IMR-90 (cell line): ENCODE data around the gene UBALD1. TPM values are rescaled to one million over a fixed set of nuclear protein-coding genes. Genes with fewer than 3 reads are reported as not detected.

Experiments
- ATAC-seq: fragments of 200-7000 bp; cut with Tn5 transposase; 2 replicates; pipeline ENCODE4 v1.9.1; 2020; ENCODE audit warnings: low read depth, mild to moderate bottlenecking, moderate library complexity
- BruUV-seq: library from RNA; stranded (reverse); fragments of 400-500 nt; replicated peaks from 2 replicates; lab custom pipeline; 2021; lab: Mats Ljungman, UMichigan
- CTCF ChIA-PET: fragments of 300-600 bp; formaldehyde crosslinking; extraction: SDS; loops from one replicate; lab custom pipeline; 2021; ENCODE audit warnings: antibody characterized with exemption; lab: Yijun Ruan, JAX
- POLR2A ChIA-PET: fragments of 300-600 bp; sonication (Branson Sonifier 250); formaldehyde crosslinking; loops from one replicate; lab custom pipeline; 2022; ENCODE audit warnings: antibody characterized with exemption; ENCODE audit not compliant: unreplicated experiment; lab: Charles Lee
- DNase-seq: peaks from one replicate; pipeline ENCODE4 v3.0.0; 2013
- H2AFZ ChIP-seq: replicated peaks from 2 replicates; pipeline ENCODE3; 2013; ENCODE audit warnings: low read length, mild to moderate bottlenecking; ENCODE audit not compliant: poor library complexity
- H2AK5ac ChIP-seq: 2 replicates; pipeline ENCODE4 v1.6.1; 2013; ENCODE audit warnings: low read depth, low read length, inconsistent platforms
- H2AK9ac ChIP-seq: replicated peaks from 2 replicates; pipeline ENCODE3; 2013; ENCODE audit warnings: mild to moderate bottlenecking, low read depth, low read length, moderate library complexity; ENCODE audit not compliant: poor library complexity
- H2BK120ac ChIP-seq: 2 replicates; pipeline ENCODE4 v1.6.1; 2013; ENCODE audit warnings: low read depth, low read length, inconsistent platforms
- H2BK15ac ChIP-seq: 3 replicates; pipeline ENCODE4 v1.6.1; 2013; ENCODE audit warnings: low read depth, low read length, inconsistent platforms
- H2BK20ac ChIP-seq: 2 replicates; pipeline ENCODE4 v1.6.1; 2013; ENCODE audit warnings: low read depth, mild to moderate bottlenecking, inconsistent platforms, low read length, moderate library complexity
- H2BK5ac ChIP-seq: 2 replicates; pipeline ENCODE4 v1.6.1; 2013; ENCODE audit warnings: mild to moderate bottlenecking, low read depth, low read length, inconsistent platforms; ENCODE audit not compliant: poor library complexity, severe bottlenecking
- H3K14ac ChIP-seq: replicated peaks from 2 replicates; pipeline ENCODE4 v1.6.1; 2013; ENCODE audit warnings: low read depth, low read length, inconsistent platforms
- H3K18ac ChIP-seq: 2 replicates; pipeline ENCODE4 v1.6.1; 2013; ENCODE audit warnings: low read depth, low read length, control low read depth
- H3K23ac ChIP-seq: 2 replicates; pipeline ENCODE4 v1.6.1; 2013; ENCODE audit warnings: low read depth, low read length, inconsistent platforms
- H3K27ac ChIP-seq: 2 replicates; pipeline ENCODE4 v1.5.1; 2013; ENCODE audit warnings: mild to moderate bottlenecking, control low read depth, low read length; ENCODE audit not compliant: insufficient read depth
- H3K27me3 ChIP-seq: 2 replicates; pipeline ENCODE4 v1.6.1; 2013; ENCODE audit warnings: low read length; ENCODE audit not compliant: control insufficient read depth, insufficient read depth
- H3K36me3 ChIP-seq: 2 replicates; pipeline ENCODE4 v1.6.1; 2013; ENCODE audit warnings: low read length, mixed read lengths; ENCODE audit not compliant: control insufficient read depth, insufficient read depth
- H3K4ac ChIP-seq: 2 replicates; pipeline ENCODE4 v1.6.1; 2013; ENCODE audit warnings: low read depth, low read length, inconsistent platforms
- H3K4me1 ChIP-seq: 2 replicates; pipeline ENCODE4 v1.6.1; 2013; ENCODE audit warnings: low read length, mixed read lengths; ENCODE audit not compliant: control insufficient read depth, insufficient read depth
- H3K4me2 ChIP-seq: 2 replicates; pipeline ENCODE4 v1.6.1; 2013; ENCODE audit warnings: low read depth, mild to moderate bottlenecking, control low read depth, low read length, moderate library complexity
- H3K4me3 ChIP-seq: 2 replicates; pipeline ENCODE4 v1.5.1; 2013; ENCODE audit warnings: low read depth, mild to moderate bottlenecking, control low read depth, low read length, moderate library complexity; ENCODE audit not compliant: insufficient read depth
- H3K56ac ChIP-seq: 2 replicates; pipeline ENCODE4 v1.6.1; 2013; ENCODE audit warnings: low read length, inconsistent platforms; ENCODE audit not compliant: insufficient read depth; ENCODE audit errors: extremely low read depth
- H3K79me1 ChIP-seq, 2 experiments: 2 replicates each; pipeline ENCODE4 v1.6.1; 2013; ENCODE audit warnings: low read length in 2 of 2, inconsistent platforms in 1 of 2, low read depth in 1 of 2
- H3K9ac ChIP-seq: 2 replicates; pipeline ENCODE4 v1.6.1; 2013; ENCODE audit warnings: low read depth, low read length, control low read depth
- H3K9me1 ChIP-seq: 2 replicates; pipeline ENCODE4 v1.6.1; 2013; ENCODE audit warnings: low read length, inconsistent platforms; ENCODE audit not compliant: insufficient read depth
- H3K9me3 ChIP-seq: 2 replicates; pipeline ENCODE4 v1.6.1; 2013; ENCODE audit warnings: low read length; ENCODE audit not compliant: control insufficient read depth, insufficient read depth
- H4K20me1 ChIP-seq: 2 replicates; pipeline ENCODE4 v1.6.1; 2013; ENCODE audit warnings: low read length, inconsistent platforms; ENCODE audit not compliant: insufficient read depth
- H4K5ac ChIP-seq: 2 replicates; pipeline ENCODE4 v1.6.1; 2013; ENCODE audit warnings: mild to moderate bottlenecking, low read depth, low read length, control low read depth
- H4K8ac ChIP-seq, 2 experiments: 2 replicates each; pipeline ENCODE4 v1.6.1; 2013; ENCODE audit warnings: low read depth in 2 of 2, low read length in 2 of 2, control low read depth in 1 of 2, inconsistent platforms in 1 of 2
- H4K91ac ChIP-seq: 2 replicates; pipeline ENCODE4 v1.6.1; 2013; ENCODE audit warnings: low read depth, low read length, inconsistent platforms; ENCODE audit not compliant: insufficient read depth
- CEBPB ChIP-seq: IDR thresholded peaks from 2 replicates; pipeline ENCODE4 v1.6.1; 2012; ENCODE audit warnings: low read depth, low read length, improper control_type of control experiment
- CHD1 ChIP-seq: IDR thresholded peaks from 2 replicates; pipeline ENCODE4 v1.6.1; 2012; ENCODE audit warnings: low read depth, low read length, improper control_type of control experiment
- FOS ChIP-seq: fragments of 150-350 bp; IDR thresholded peaks from 2 replicates; pipeline ENCODE4 v1.6.1; 2016; ENCODE audit warnings: low read depth, low read length
- MAFK ChIP-seq: IDR thresholded peaks from 2 replicates; pipeline ENCODE4 v1.6.1; 2012; ENCODE audit warnings: low read depth, low read length, improper control_type of control experiment
- MAZ ChIP-seq: IDR thresholded peaks from 2 replicates; pipeline ENCODE4 v1.6.1; 2012; ENCODE audit warnings: low read depth, mild to moderate bottlenecking, low read length, improper control_type of control experiment, moderate library complexity, borderline replicate concordance
- NFE2L2 ChIP-seq: fragments of 150-350 bp; IDR thresholded peaks from 2 replicates; pipeline ENCODE4 v1.6.1; 2016; ENCODE audit warnings: low read depth, mild to moderate bottlenecking, low read length
- RAD21 ChIP-seq: IDR thresholded peaks from 2 replicates; pipeline ENCODE4 v1.6.1; 2012; ENCODE audit warnings: low read length, improper control_type of control experiment
- RCOR1 ChIP-seq: IDR thresholded peaks from 2 replicates; pipeline ENCODE4 v1.6.1; 2012; ENCODE audit warnings: mild to moderate bottlenecking, low read length, improper control_type of control experiment; ENCODE audit not compliant: insufficient replicate concordance
- RFX5 ChIP-seq: IDR thresholded peaks from 2 replicates; pipeline ENCODE4 v1.8.0; 2012; ENCODE audit warnings: low read depth, mild to moderate bottlenecking, low read length, moderate library complexity
- SMC3 ChIP-seq: fragments of 150-350 bp; IDR thresholded peaks from 2 replicates; pipeline ENCODE4 v1.6.1; 2016; ENCODE audit warnings: low read depth, mild to moderate bottlenecking, antibody characterized with exemption, low read length, moderate library complexity
- WGBS, 2 experiments: methylation state at CpG; one replicate each; pipeline versions ENCODE4 v1.1.5 to v1.1.7; 2013; ENCODE audit warnings: missing lambda C conversion rate in 2 of 2; ENCODE audit not compliant: insufficient read length in 1 of 2; ENCODE audit errors: extremely low coverage in 2 of 2; 5-methylcytosine and 5-hydroxymethylcytosine counted together
- dilution Hi-C: fragments of 300-500 bp; cut with HindIII; formaldehyde crosslinking; loops from one replicate; pipeline ENCODE4 v1.14.3; 2018; ENCODE audit warnings: low sequenced_read_pairs; ENCODE audit not compliant: unreplicated experiment
- in situ Hi-C: fragments of 300-500 bp; cut with MboI; formaldehyde crosslinking; loops from 3 replicates; pipeline ENCODE4 v1.14.3; 2019; ENCODE audit warnings: low sequenced_read_pairs, inconsistent platforms, mixed read lengths
- intact Hi-C: fragments of 100-400 bp; cut with micrococcal nuclease; formaldehyde crosslinking; loops from 2 replicates; pipeline ENCODE4 v1.10.0; 2022
- polyA plus RNA-seq, 3 experiments: library from polyadenylated mRNA; depleted of rRNA; stranded (reverse); fragments of >200 nt; gene quantifications; 2 replicates each; pipeline ENCODE4 v1.2.3, GENCODE V29; 2012; ENCODE audit warnings: low replicate concordance in 1 of 3
- total RNA-seq: library from RNA; depleted of rRNA; stranded (reverse); fragments of >200 nt; gene quantifications from 2 replicates; pipeline ENCODE4 v1.2.3, GENCODE V29; 2012
- TF ChIP-seq, protein P1 (sequence below): fragments of 150-350 bp; IDR thresholded peaks from 2 replicates; pipeline ENCODE4 v1.6.1; 2017; ENCODE audit warnings: mild to moderate bottlenecking, antibody characterized with exemption, low read length, low read depth
- TF ChIP-seq, protein P2 (sequence below): conservative IDR thresholded peaks from 2 replicates; pipeline ENCODE4 v1.5.1; 2012; ENCODE audit warnings: mild to moderate bottlenecking, low read depth, low read length, improper control_type of control experiment

Gene UBALD1
- total and polyA plus RNA-seq, 2 of the 4 experiments (the other 2 are of a cell fraction) = 1.3 to 14.5 TPM

DNA sequence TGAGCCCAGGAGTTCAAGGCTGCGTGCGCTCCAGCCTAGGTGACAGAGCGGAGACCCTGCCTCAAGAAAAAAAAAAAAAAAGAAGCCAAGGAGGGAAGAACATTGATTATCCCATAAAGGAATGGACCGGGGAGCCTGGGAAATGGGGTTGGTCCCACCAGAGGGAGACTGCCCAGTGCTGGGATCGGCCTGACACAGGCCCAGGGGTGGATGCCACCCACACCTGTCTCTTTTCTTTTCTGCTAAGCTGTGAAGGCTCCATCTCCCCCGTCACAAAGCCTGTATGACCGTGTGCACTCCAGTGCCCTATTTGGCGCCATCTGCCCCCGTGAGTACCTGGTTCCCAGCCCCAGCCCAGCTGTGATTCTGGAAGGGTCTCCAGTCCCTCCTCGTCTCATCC lies 15.7 kb downstream of the UBALD1 start:
- H3K4me3 ChIP-seq = no peak overlapping the region
- no peak overlapping the region for H2AK9ac ChIP-seq
- H3K9ac ChIP-seq = no peak overlapping the region
- H3K4me1 ChIP-seq = no peaks in the 10 kb centered on the region
- no peak overlapping the region for H3K4me2 ChIP-seq
- whole genome bisulfite sequencing, 2 experiments = 73% methylated on average over 3 of the region's 10 CpGs; no CpG with 5 or more reads in 1 of the 2 experiments
- TF ChIP-seq NFE2L2 = no peak
- no peak for TF ChIP-seq FOS
- TF ChIP-seq MAZ = no peak
- TF ChIP-seq CHD1 = no peak
- TF ChIP-seq MAFK = no peak
- TF ChIP-seq RAD21 = no peak
- no peak for TF ChIP-seq RFX5
- no peak for TF ChIP-seq SMC3
- TF ChIP-seq RCOR1 = no peak
- TF ChIP-seq, protein P1, sequence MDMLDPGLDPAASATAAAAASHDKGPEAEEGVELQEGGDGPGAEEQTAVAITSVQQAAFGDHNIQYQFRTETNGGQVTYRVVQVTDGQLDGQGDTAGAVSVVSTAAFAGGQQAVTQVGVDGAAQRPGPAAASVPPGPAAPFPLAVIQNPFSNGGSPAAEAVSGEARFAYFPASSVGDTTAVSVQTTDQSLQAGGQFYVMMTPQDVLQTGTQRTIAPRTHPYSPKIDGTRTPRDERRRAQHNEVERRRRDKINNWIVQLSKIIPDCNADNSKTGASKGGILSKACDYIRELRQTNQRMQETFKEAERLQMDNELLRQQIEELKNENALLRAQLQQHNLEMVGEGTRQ = no peak
- no peak for TF ChIP-seq CEBPB
- TF ChIP-seq, protein P2, sequence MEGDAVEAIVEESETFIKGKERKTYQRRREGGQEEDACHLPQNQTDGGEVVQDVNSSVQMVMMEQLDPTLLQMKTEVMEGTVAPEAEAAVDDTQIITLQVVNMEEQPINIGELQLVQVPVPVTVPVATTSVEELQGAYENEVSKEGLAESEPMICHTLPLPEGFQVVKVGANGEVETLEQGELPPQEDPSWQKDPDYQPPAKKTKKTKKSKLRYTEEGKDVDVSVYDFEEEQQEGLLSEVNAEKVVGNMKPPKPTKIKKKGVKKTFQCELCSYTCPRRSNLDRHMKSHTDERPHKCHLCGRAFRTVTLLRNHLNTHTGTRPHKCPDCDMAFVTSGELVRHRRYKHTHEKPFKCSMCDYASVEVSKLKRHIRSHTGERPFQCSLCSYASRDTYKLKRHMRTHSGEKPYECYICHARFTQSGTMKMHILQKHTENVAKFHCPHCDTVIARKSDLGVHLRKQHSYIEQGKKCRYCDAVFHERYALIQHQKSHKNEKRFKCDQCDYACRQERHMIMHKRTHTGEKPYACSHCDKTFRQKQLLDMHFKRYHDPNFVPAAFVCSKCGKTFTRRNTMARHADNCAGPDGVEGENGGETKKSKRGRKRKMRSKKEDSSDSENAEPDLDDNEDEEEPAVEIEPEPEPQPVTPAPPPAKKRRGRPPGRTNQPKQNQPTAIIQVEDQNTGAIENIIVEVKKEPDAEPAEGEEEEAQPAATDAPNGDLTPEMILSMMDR = no peak
- peaks cover 35% of the 10 kb centered on the region for H3K27me3 ChIP-seq
- ChIA-PET CTCF (no interaction called here), POLR2A (no interaction called here)
- in situ Hi-C loops (no loop called here), intact Hi-C loops (no loop called here), dilution Hi-C loops (no loop called here)
- no peaks in the 10 kb centered on the region for H3K9me3 ChIP-seq
- H4K8ac ChIP-seq = no peak overlapping the region
- no peak overlapping the region for H3K56ac ChIP-seq
- no peak overlapping the region for H3K27ac ChIP-seq
- ATAC-seq = no peak
- H2BK15ac ChIP-seq = no peak overlapping the region
- H2BK5ac ChIP-seq = no peak overlapping the region
- no peaks in the 10 kb centered on the region for H3K9me1 ChIP-seq
- H3K79me1 ChIP-seq = no peaks in the 10 kb centered on the region
- no peak overlapping the region for H2AFZ ChIP-seq
- H3K4ac ChIP-seq = no peak overlapping the region
- no peak overlapping the region for H3K14ac ChIP-seq
- H3K23ac ChIP-seq = no peak overlapping the region
- H4K5ac ChIP-seq = no peak overlapping the region
- no peak overlapping the region for H2BK20ac ChIP-seq
- no peak for DNase-seq
- no peak overlapping the region for H4K91ac ChIP-seq
- H3K18ac ChIP-seq = no peak overlapping the region
- no peaks in the 10 kb centered on the region for H3K36me3 ChIP-seq
- BruUV-seq = no TSS peak
- H2AK5ac ChIP-seq = no peak overlapping the region
- H4K20me1 ChIP-seq = peaks cover 3% of the 10 kb centered on the region; the same call in 1 of the 2 replicates
- no peak overlapping the region for H2BK120ac ChIP-seq
